ENCODE data around the gene LUM. TPM values are rescaled to one million over a fixed set of nuclear protein-coding genes. Genes with fewer than 3 reads are reported as not detected.

LUM gene, protein sequence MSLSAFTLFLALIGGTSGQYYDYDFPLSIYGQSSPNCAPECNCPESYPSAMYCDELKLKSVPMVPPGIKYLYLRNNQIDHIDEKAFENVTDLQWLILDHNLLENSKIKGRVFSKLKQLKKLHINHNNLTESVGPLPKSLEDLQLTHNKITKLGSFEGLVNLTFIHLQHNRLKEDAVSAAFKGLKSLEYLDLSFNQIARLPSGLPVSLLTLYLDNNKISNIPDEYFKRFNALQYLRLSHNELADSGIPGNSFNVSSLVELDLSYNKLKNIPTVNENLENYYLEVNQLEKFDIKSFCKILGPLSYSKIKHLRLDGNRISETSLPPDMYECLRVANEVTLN
- total RNA-seq, result 100 to 1,000 TPM in 5 of 6 donors, 10 to 100 TPM in 1; 51.3 to 281 (median 158) TPM

DNA sequence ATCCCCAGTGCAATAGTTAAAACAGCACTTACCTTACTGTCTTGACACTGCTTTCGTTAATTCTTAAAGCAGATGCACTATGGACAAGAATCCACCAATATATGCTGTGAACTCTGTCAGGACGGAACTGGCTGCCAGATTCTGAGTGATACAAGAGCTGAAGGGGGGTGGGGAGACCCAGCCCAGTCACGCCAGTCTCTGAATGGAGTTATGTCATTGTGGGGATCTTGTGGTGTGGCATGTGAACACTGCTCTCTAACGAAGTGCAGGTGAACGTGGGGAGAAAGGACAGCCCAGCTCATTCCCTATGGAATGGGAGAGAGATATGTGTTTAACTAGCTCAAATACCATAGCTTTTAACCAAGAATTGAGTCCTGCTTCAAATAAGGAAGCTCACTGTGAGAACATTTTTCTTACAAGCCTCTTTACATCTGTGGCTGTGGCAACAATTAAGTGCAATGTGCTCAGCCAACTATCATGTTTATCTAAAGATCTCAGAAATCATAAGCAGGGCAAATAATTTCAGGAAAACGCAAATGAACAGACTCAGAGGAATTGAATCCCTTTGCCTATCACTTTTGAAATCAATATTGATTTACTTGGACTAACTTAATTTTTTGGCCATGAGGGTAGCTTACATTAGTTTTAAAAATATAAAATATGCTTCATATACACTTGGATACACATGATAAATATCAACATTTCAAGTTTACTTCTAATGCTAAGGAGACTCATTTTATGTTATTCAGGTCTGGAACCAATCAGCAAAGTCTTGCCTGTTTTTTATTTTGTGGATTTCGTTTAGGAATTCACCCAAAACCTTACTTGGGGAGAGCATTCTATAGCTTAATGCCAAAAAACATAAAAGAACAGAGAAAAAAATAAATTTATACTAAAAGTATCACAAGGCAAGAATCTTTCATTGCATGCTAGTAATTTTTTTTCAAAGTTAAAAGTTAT, at the start of gene LUM:
LUM (minus strand) TSS at position 129 of the 960 bp plus-strand sequence. CDS start 2,515 bp downstream, outside the sequence.
- peak; percentile 63 to 76 for ATAC-seq (ENCODE audit: low FRiP score in 2 of 2)
- Histone ChIP-seq H3K4me3 (peak within 1 kb of the TSS in 3 of 4 donors; percentile 15 to 27 (median 21)), H3K27me3 (no peaks in the 10 kb centered on the region), H3K4me1 (no peaks in the 10 kb centered on the region), H3K36me3 (no peaks in the 10 kb centered on the region), H3K27ac (peak within 1 kb of the TSS; percentile 27 to 63 (median 55)), H3K9me3 (no peaks in the 10 kb centered on the region)
- TF ChIP-seq, protein P1, sequence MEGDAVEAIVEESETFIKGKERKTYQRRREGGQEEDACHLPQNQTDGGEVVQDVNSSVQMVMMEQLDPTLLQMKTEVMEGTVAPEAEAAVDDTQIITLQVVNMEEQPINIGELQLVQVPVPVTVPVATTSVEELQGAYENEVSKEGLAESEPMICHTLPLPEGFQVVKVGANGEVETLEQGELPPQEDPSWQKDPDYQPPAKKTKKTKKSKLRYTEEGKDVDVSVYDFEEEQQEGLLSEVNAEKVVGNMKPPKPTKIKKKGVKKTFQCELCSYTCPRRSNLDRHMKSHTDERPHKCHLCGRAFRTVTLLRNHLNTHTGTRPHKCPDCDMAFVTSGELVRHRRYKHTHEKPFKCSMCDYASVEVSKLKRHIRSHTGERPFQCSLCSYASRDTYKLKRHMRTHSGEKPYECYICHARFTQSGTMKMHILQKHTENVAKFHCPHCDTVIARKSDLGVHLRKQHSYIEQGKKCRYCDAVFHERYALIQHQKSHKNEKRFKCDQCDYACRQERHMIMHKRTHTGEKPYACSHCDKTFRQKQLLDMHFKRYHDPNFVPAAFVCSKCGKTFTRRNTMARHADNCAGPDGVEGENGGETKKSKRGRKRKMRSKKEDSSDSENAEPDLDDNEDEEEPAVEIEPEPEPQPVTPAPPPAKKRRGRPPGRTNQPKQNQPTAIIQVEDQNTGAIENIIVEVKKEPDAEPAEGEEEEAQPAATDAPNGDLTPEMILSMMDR (IDR thresholded peaks at IDR 0.05), result no peak
- peak in 1 of 2 donors; percentile 55 for TF ChIP-seq POLR2AphosphoS5 (IDR thresholded peaks at IDR 0.05)
- no peak for TF ChIP-seq POLR2A (IDR thresholded peaks at IDR 0.05)
- no peak for TF ChIP-seq EP300 (IDR thresholded peaks at IDR 0.05)
- DNase-seq, result peak in 1 of 2 donors; percentile 51
- WGBS, 2 donors, result 26 to 37% methylated on average over 7 of the region's 7 CpGs

DNA sequence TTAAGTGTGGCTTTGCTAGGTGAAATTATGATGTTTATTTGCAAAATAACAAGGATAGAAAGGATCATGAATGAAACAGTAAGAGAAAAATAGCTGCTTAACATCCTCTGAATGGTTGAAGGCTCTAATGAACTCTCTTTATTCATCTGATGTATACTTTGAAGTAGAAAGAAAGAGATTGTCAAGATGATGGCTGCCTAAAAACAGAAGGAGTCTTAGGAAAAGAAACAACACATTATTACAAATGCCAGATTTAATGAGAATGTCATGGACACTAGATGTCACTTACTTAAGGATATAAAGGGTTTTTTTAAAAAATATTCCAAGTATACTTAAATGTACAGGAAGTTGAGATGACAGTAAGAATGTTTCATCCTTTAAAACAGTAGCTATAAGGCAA, 49.7 kb upstream of the LUM start:
- DNase-seq (no peak), ATAC-seq (ENCODE audit: low FRiP score in 2 of 2) (no peak)
- TF ChIP-seq, protein P1 (IDR thresholded peaks at IDR 0.05), result no peak
- H3K9me3 ChIP-seq, result no peaks in the 10 kb centered on the region
- no peak overlapping the region for H3K27ac ChIP-seq
- H3K4me1 ChIP-seq, result no peaks in the 10 kb centered on the region
- no peaks in the 10 kb centered on the region for H3K27me3 ChIP-seq
- H3K36me3 ChIP-seq, result no peaks in the 10 kb centered on the region
- no peak overlapping the region for H3K4me3 ChIP-seq

DNA sequence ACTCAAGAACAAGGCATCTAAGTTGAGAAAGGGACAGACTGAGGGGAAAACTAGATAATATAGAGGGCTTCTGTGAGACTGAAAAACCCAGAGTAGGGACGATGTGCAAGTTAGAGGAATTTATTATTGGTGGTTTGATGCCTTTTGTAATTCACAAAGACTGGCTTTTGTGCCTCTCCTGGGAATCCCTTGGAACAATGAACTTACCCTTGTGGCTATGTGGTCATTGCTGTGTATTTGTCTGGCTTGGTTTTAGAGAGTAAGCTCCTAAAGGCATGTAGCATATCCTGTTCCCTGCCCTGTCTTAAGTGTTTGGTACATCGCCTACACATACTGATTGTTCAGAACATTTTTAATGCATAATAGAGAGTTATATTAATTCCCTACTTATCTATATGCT, 44.7 kb upstream of the LUM start:
- ATAC-seq (ENCODE audit: low FRiP score in 2 of 2) (no peak), DNase-seq (no peak)
- peaks cover 0 to 4% (median 0%) of the 10 kb centered on the region in 4 donors for H3K36me3 ChIP-seq
- no peak overlapping the region for H3K27ac ChIP-seq
- no peaks in the 10 kb centered on the region for H3K4me1 ChIP-seq
- TF ChIP-seq EP300 (IDR thresholded peaks at IDR 0.05), result no peak
- TF ChIP-seq POLR2A (IDR thresholded peaks at IDR 0.05), result no peak
- no peak for TF ChIP-seq POLR2AphosphoS5 (IDR thresholded peaks at IDR 0.05)
- TF ChIP-seq, protein P1 (IDR thresholded peaks at IDR 0.05), result no peak
- no peak overlapping the region for H3K4me3 ChIP-seq
- H3K27me3 ChIP-seq, result no peaks in the 10 kb centered on the region
- H3K9me3 ChIP-seq, result no peaks in the 10 kb centered on the region
- whole genome bisulfite sequencing, 2 donors, result 75 to 81% methylated on average over 2 of the region's 2 CpGs

- Histone ChIP-seq H3K27me3 (no peaks in the 10 kb centered on the region), H3K27ac (no peak overlapping the region), H3K9me3 (no peaks in the 10 kb centered on the region), H3K36me3 (peaks cover 0 to 8% (median 0%) of the 10 kb centered on the region in 4 donors), H3K4me1 (no peaks in the 10 kb centered on the region), H3K4me3 (no peak overlapping the region)
- WGBS, 2 donors, result 83 to 90% methylated on average over 3 of the region's 3 CpGs
- DNase-seq (no peak), ATAC-seq (ENCODE audit: low FRiP score in 2 of 2) (no peak)
- TF ChIP-seq POLR2AphosphoS5 (IDR thresholded peaks at IDR 0.05) (no peak), EP300 (IDR thresholded peaks at IDR 0.05) (no peak), POLR2A (IDR thresholded peaks at IDR 0.05) (no peak)
- TF ChIP-seq, protein P1 (IDR thresholded peaks at IDR 0.05), result no peak
These were observed 42.8 kb upstream of the LUM start for GRCh38 chr12:91154131-91154530.

Measured in upper lobe of left lung (tissue), 6 donors.